HCEC 1CT (cell line): ENCODE measurements around the gene ZNF217.
"Not testable (repeated sequence)": the region's sequence is repeated elsewhere in the genome, so short reads cannot be mapped to it uniquely, and the experiment has no call there.

Experiments used
- DNase-seq: peaks from one replicate; pipeline ENCODE4 v3.0.0-alpha.2; 2017

ZNF217 gene

DNA sequence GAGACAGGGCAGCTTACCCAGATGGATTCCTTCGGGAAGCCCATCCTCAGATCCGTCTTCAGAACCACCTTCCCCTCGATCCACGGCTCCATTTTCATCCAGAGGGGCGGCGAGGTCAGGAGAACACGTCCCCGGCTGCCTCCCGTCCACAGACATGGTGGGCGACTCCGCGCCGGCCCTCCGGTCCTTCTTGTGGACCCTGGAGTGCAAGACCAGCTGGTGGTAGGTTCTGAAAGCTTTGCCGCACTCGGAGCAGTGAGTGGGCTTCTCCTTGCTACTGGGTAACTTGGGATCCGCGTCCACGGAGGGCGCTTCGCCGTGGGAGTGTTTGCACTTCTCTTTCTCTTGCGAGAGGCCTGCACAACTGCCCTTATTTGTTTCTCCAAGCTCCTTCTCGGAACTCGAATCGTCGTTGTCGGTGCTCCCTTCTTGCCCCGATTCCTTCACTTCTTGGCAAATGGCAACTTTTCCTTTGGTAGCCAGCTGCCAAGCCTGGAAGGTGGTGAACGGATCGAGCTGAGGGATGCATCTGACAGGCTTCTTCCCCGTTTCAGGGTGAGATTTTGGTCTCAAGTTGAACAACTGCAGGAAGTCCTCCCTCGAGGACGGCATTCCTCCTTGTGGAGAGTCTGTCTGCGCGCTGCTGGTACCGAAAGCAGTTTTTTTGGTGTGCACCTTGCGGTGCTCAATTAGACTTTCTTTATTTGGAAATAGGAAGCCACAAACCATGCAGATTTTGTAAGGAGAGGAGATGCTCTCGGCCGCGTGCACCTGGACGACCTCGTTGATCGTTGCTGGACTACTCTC is 12.0 kb downstream of the ZNF217 start:
- DNase-seq = no peak

DNA sequence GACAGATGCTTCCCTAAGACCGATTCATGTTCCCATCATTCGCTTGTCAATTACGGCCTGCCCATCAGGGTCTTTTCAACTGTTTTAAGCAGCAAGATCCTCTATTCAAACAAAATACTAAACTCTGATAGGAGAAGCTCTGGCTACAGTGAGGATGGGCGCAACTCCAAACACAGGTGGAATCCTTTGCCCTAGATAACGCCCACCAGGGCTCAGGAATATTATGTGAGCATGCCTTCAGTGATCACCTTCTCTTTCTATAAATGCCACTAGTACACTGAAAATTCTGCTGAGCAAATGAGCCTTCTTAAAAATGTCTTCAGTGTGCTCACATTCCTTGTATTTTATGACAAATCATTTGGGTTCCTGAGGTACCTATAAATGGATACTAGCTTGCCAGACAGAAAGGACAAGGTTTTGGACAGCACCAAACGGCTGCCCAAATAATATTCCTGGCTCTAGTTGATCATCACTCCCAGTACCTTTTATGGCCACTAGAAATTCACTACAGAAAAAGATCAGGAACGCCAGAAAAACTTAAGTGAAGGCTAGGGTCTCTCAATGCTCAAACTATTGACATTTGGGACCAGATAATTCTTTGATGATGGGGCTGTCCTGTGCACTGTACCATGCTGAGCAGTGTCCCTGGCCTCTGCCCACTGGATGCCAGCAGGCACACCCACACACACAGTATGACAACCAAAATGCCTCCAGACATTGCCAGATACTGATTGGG is 13.1 kb downstream of the ZNF217 start:
- no peak for DNase-seq

DNA sequence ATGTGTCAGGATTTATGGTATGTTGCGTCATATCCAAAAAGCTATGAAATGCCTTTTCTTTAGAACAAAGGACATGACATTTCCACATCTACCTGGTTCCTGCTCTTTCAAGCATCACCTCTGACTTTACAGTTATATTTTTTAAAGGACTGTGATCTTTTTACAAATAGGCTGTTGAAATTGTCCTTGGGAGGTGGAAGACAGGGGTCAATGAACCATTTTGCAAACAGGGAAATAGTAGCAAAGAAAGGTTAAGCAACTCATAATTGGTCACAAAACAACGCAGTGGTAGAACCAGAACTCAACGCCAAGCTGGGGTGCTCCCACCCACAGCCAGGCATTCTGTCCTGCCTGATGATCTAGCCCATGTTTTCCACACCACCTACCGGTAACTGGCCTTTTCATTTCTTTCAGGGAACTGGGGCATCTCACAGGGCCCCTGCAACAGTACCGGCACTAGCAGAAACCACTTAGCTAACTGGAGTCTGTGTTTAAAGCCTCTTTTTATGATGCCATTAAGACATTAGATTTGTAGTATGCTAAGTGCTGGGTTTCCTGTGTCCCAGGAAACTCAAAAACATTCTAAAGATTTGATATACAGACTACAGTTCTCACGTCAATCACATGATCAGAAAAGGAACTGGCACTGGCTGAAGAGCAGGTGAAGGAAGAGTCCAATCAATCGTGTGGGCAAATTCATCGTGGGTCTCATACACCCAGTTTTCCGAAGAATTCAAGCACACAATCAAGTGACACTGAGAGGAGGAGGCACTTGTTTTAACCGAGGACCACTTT is 13.9 kb downstream of the ZNF217 start:
- DNase-seq = peak; percentile 51

DNA sequence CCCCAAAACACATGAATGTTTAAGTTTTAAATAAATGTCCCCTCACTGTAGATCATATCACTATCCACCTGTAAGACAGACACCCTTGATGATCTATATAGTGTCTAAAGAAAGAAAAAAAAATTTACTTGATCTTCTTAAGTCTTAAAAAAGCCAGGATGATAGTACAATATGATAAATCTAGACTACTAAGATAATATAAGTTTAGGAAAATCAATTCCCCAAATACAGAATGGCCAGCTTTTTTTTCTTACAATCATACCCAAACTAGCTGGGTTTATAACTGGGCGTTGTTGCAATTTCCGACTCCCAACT is 14.4 kb downstream of the ZNF217 start:
- peak; percentile 82 for DNase-seq

DNA sequence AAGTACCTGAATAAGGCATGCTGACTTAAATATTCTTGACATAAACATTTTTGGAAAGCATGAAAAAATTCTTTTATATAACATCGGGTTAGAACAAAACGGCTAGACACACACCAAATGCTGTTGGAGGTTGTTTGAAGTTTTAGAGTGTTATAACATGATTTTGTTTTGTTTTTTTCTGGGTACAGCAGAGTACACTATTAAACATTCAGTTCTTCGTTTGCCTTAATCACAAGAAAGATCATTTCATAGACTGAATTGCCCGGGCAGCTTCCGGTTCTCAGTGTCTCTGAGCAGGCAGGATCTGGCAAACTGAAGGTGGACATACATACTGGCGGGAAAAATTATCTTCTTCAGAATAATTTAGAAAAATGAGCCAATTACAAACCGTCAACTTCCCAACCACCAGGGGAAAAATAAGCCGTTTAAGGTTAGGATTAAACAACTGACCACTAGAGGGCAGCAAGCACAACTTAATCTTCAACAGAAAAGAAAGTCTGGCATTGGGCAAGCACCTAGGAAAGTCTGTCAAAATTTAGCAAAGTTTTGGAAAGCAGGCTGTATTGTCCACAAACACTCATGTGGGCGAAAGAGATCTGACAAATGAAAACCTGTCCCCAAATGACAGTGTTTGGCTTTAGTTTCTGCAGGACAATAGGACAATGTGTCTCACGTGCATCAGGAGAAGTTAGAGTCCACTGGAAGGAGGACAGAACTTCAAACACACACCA is 15.0 kb downstream of the ZNF217 start:
- peak; percentile 86 for DNase-seq

DNA sequence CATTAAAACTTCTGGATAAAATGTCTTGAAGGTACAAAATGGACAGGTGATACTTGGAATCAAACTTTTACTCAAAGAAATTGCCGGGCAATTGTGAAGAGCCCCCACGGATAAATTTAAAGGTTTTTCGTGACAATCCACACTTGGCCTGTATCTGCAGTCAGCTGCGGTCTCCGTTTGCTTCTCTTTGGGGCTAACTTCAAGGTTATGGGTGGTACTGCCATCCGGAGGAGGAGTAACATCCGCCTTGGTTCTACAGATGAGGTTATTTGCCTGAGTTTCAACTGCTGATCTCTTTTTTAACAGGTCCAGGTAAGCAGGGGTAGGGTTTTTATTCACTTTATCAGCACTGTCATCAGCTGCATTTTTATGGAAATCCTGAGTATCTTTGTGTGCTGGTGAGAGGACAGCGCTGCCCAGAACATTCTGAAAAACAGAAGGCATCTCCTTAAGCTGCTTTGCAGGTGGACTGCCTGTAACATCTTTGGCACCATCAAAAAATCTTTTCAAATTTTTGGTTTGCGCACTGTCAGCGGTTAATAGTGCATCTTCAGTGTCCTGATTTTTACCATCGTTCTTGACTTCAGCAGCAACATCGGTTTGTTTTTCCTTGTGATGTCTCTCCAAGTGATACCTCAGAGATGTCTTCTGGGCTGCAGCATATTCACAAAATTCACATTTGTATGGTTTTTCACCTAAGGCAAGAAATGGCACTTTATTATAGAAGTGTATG is 16.9 kb downstream of the ZNF217 start:
- no peak for DNase-seq

DNA sequence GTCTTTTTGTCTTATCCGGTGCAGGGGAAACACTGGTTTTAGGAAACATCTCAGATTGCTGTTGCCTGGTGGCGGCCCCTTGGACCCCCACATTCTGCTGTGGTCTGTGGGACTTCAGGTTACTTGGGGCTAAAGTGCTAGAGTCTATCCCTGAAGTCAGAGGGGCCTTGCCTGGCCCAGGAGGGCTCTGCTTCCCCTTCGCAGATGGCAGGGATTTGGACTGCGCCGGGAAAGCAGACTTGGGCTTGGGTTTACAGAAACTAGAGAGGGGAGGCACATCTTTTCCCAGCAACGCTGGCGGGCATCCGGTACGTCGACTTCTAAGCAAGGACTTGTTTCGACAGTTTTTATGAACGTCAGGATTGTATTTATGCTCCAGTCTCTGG is 17.5 kb downstream of the ZNF217 start:
- no peak for DNase-seq

DNA sequence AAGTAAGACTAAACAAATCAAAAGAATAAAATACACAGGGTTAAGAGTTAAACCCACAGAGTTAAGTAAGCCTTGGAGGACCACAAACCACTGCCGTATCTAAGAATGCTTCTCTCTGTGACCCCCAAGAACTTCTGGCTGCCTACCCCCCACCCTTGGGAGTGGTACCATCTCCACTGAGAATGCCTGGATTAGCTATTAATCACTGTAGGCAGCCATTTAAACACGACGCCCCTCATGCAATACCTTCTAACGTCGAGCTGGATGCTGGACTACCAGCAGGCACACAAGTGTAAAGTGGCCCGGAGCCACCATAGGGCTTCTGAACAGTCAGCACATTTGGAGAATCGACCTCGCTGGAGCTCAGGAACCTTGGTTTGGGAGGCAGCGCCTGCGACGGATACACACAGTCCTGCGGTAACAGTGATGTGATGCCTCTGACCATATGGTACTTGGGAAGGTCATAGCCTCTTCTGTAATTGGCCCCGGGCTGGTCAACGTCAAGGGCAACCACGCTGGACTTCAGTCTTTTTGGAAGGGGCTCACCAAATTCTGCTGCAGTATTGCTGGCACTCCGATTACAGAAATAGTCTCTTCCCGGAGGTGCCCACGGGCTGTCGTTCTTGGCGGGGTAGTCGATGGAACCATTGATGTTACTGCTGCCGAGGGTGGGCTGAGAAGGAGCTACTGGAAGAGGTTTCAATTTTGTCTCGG is 18.0 kb downstream of the ZNF217 start:
- DNase-seq = no peak

DNA sequence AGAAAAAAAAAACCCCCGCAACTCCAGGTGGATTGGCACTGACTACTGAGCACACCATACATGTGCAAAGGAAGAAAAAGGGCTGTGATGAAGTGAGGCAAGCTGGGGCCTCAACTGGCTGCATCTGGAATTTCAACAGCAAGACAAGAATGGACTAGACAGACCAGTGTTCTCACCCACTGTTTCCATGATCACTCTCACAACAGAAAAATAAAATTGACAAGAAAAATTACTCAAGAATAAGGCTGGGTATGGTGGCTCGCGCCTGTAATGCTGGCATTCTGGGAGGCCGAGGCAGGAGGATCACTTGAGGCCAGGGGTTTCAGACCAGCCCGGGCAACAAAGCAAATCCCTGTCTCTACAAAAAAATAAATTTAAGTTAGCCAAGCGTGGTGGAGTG is 18.8 kb downstream of the ZNF217 start:
- no peak for DNase-seq

DNA sequence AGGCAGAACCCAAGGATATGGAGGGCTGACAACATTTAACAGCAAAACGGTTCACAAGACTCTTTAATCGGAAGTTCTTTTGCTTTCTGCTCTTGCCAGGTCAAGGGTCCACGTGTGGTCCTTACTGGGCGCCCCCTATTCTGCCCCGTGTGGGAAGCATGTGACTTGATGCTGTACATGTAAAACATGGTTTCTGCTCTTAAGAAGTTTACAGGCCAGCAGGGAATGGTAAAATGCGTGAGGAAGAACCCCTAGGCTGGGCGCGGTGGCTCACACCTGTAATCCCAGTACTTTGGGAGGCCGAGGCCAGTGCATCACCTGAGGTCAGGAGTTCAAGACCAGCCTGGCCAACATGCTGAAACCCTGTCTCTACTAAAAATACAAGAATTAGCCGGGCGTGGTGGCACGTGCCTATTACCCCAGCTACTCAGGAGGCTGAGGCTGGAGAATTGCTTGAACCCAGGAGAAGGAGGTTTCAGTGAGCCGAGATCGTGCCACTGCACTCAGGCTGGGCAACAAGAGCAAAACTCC is 19.3 kb downstream of the ZNF217 start:
- no peak for DNase-seq

DNA sequence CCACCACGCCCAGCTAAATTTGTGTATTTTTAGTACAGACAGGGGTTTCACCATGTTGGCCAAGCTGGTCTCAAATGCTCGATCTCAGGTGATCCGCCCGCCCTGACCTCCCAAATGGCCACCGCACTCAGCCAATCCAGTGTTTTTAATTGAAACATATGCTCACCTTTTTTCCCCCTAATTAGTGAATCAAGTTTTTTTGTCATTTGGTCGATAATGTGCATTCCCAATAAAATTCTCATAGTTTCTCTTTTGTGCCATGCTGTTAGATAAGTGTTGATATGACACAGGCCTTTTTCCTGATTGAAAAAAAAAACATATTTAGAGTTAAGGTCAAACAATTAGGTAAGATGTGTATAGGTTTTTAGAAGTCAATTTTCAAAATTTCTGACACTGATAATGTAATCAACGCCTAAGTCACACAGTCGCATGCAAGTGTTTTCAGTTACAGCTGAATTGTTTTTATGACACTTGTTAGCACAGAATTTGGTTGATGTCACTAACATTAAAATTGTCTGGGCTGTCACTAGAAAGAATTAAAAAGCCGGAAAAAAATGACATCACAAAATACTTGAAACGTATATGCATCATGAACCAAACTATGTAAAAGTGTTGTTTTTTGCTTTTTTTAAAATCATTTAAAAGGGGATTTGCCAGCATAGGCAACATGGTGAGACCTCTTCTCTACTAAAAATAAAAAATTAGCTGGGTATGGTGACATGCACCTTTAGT is 21.9 kb downstream of the ZNF217 start:
- no peak for DNase-seq

DNA sequence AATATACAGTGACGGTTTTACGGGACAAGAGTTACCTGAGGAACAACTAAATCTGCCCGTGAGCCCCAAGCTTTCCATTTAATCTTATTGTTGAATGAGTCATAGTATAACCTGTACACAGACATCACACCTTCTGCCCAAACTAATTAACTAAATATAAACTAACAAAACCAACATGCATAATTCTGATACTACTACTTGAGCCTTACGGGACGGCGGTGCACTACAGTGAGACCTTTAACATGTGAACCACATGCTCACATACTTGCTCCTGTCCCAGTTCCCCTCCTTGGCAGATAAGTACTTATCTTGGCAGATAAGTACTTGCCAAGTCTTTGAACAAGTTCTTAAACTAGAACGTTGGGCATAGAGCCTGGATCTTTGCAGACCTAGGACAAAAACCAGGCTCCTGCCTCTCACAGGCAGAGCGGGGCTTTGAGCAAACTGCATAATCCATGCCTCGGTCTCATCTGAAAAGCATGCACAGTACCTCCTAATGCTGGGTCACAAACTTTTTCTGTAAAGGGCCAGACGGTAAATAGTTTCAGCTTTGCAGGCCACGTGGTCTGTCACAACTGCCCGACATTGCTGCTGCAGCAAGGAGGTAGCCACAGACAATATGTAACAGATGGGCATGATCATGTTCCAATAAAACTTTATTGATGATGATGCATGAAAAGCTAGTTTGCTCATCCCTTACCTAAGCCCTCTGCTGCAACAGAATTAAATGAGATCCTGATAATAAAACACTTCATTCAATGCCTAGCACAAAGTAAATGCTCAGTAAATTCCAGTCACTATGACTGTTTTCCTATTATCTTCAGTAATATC is 23.0 kb downstream of the ZNF217 start:
- no peak for DNase-seq

DNA sequence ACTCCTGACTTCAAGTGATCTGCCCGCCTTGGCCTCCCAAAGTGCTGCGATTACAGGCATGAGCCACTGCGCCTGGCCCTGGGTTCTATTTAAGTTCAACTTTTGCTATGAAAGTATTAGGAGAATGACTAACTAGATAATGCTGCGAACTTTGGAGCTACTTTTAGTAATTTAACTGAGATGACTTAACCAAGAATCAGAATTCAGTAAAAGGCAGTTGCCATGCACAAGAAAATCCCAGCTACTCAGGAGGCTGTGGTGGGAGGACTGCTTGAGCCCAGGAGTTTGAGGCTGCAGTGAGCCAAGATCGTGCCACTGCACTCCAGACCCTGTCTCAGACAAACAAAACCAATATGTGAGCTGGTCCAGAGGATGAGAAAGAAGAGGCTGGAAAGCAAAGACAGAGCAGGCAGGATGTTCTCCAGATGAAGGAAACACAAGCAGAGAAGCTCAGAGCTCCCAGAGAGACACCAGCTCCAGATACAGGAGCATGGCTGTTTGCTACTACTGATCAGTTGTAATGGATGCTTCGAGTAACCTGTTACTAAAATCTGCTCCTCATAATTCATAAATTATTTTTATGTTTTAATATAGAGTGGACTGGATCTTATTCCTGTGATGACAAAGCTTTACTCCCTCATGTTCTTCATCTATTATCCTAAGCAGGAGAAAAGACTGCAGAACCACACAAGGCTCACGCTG is 23.9 kb downstream of the ZNF217 start:
- no peak for DNase-seq

DNA sequence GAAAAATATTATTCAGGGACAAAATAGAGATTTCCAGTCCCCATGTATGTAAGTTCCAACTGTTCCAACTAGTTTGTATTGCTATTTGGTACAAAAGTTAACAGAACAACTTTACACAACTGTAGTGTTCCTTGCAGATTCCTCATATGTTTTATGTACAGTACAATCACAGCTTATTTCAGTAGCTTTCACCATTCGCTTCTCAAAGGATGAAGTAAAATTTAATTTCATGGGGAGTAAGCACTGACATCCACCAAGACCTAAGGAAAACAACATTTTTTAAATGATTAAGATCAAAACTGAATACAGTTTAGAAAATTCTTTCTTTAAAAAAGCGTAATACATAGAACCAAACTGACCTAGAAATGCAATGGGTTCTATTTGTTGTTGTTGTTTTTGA is 24.6 kb downstream of the ZNF217 start:
- DNase-seq = no peak

DNA sequence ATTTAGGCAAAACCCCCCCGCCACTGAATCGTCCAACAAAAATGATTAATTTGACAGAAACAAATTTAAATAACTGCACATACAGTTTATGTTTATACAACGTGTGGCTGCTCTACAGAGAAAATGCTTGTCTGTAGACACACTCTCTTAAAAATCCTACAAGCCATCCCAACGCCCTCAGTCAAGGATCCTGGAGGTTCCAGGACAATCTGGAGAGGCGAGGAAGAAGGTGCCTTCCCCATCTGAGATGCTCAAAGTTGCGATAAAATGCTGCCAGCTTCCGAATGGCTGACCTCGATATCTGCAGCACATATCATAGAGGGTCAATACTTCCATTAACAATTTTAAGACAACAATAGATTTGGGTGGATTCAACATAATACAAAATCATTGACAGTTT is 25.3 kb downstream of the ZNF217 start:
- no peak for DNase-seq

DNA sequence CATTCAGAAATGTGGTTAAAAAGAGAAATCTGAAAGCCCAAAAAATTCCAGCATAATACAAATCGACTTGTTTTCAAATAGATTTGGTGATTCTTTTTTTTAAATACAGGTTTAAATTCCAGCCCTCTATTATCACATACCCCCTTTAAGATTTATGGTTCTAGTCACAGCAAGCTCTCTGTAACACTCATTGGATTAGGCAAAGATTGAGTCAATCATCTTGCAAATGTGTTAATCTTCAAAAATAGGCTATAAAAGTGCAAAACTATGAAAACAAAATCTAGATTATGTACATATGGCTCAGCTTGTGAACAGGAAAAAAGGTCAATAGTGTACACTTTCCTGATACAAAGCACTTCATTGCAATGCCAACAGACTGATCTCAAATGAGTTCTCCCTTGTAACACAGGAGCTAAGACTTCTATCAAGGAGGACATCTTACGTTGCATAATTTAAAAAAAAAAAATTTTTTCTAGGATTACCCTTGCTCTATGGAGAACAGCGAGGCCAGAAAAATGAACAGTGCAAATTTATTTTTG is 26.2 kb downstream of the ZNF217 start:
- no peak for DNase-seq

DNA sequence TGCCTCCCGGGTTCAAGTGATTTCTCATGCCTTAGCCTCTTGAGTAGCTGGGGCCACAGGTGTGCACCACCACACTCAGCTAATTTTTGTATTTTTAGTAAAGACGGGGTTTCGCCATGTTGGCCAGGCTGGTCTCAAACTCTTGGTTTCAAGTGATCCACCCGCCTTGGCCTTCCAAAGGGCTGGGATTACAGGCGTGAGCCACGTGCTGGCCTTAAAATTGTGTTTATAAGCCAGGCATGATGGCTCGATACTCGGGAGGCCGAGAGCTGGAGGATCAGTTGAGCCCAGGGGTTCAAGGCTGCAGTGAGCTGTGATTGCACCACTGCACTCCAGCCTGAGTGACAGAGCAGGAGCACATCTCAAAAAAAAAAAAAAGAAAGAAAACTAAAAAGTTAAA is 27.0 kb downstream of the ZNF217 start:
- DNase-seq = not testable (repeated sequence)

DNA sequence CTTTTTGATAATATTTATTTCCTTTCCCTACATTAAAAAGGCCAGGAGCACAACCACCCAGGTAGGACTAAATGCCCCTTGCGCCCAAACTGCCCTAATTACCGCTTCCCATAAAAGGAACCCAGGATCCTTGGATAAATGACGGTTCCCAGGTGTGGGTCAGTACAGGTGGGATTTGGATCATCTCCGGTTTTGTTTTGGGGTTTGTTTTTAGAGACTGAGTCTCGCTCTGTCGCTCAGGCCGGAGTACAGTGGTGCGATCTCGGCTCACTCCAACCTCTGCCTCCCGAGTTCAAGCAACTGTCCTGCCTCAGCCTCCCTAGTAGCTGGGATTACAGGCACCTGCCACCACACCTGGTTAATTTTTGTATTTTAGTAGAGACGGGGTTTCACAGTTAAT is 28.4 kb downstream of the ZNF217 start:
- DNase-seq = no peak
